HG03095 (cell line): Measurements from ENCODE around the gene KIR2DL3.

Experiments
- ATAC-seq: cut with Tn5 transposase; IDR thresholded peaks from one replicate; pipeline ENCODE4 v1.9.1; 2021; ENCODE audit warnings: moderate library complexity; ENCODE audit not compliant: unreplicated experiment

KIR2DL3 gene

DNA sequence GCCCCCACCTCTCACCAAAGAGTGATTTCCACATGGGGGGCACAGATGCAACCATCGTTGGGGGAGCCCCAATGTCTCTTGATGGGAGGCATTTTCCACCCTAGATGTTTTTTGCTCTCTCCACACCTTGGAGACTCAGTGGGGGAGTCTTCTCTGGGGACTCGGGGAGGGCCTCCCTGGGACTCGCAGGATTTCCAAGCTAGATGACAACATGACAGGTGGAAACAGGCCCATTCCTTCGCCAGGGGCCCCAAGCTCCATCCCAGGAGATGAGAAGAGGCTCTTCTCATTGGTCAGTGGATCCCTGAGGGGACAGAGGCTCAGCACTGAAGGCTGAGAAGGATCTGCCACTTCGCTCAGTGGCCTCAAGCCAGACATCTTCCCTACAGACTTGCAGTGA is 52.4 kb downstream of the KIR2DL3 start:
- no peak for ATAC-seq

GRCh38 chr19:54791476-54791875 is 53.2 kb downstream of the KIR2DL3 start:
- no peak for ATAC-seq

GRCh38 chr19:54792814-54793213 is 54.5 kb downstream of the KIR2DL3 start:
- ATAC-seq = no peak

DNA sequence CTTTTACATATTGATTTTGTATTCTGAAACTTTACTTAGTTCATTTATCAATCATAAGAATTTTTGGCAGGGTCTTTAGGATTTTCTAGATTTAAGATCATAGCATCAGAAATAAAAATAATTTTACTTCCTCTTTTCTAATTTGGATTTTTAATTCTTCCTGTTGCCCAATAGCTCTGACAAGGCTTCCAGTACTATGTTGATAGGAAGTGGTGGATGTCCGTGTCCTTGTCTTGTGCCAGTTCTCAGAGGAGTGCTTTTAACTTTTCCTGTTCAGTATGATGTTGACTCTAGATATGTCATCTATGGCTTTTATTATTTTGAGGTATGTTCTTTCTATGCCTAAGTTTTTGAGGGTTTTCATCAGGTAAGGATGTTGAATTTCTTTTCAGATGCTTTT is 57.4 kb downstream of the KIR2DL3 start:
- no peak for ATAC-seq
